Panc1 (cell line): ENCODE measurements around the gene PIAS1. TPM values are rescaled to one million over a fixed set of nuclear protein-coding genes. Genes with fewer than 3 reads are reported as not detected.
A peak's percentile ranks its signal among the peaks of the same experiment; 100 is the strongest.

ENCODE experiments used
- ATAC-seq: fragments of 200-7000 bp; cut with Tn5 transposase; 2 replicates; pipeline ENCODE4 v1.9.1; 2020; ENCODE audit warnings: mild to moderate bottlenecking, moderate library complexity
- BruUV-seq: library from RNA; stranded (reverse); fragments of 400-500 nt; replicated peaks from 2 replicates; lab custom pipeline; 2021; lab: Mats Ljungman, UMichigan
- CTCF ChIA-PET: fragments of 300-600 bp; sonication (Branson Sonifier 250); formaldehyde crosslinking; loops from one replicate; lab custom pipeline; 2022; ENCODE audit warnings: antibody characterized with exemption; lab: Charles Lee
- POLR2A ChIA-PET: fragments of 300-600 bp; sonication (Branson Sonifier 250); formaldehyde crosslinking; loops from one replicate; lab custom pipeline; 2022; ENCODE audit warnings: antibody characterized with exemption; lab: Charles Lee
- DNase-seq: peaks from one replicate; pipeline ENCODE4 v3.0.0-alpha.2; 2010; ENCODE audit warnings: low read depth, low spot score
- H3K27ac ChIP-seq: 2 replicates; pipeline ENCODE4 v1.5.1; 2011; ENCODE audit warnings: mild to moderate bottlenecking, low read length, inconsistent platforms
- H3K27me3 ChIP-seq: fragments of 200-500 bp; sonication (Bioruptor generic); 2 replicates; pipeline ENCODE4 v1.6.0; 2014; ENCODE audit warnings: low read length, inconsistent platforms; ENCODE audit not compliant: control insufficient read depth, insufficient read depth
- H3K36me3 ChIP-seq: fragments of 200-500 bp; sonication (Bioruptor generic); 2 replicates; pipeline ENCODE4 v1.5.1; 2014; ENCODE audit warnings: inconsistent platforms, mild to moderate bottlenecking, low read length, moderate library complexity; ENCODE audit not compliant: control insufficient read depth, insufficient read depth
- H3K4me1 ChIP-seq: 2 replicates; pipeline ENCODE4 v1.5.1; 2011; ENCODE audit warnings: inconsistent platforms, mild to moderate bottlenecking, low read length, moderate library complexity; ENCODE audit not compliant: control insufficient read depth, insufficient read depth
- H3K4me3 ChIP-seq, 2 experiments: 2 replicates each; pipeline ENCODE4 v1.5.1; 2011 to 2012; ENCODE audit warnings: low read depth in 2 of 2, low read length in 2 of 2, mild to moderate bottlenecking in 2 of 2, inconsistent platforms in 1 of 2, moderate library complexity in 1 of 2
- H3K9me3 ChIP-seq: fragments of 200-500 bp; sonication (Bioruptor generic); 2 replicates; pipeline ENCODE4 v1.5.1; 2014; ENCODE audit warnings: low read depth, mild to moderate bottlenecking, inconsistent platforms, low read length, moderate library complexity; ENCODE audit not compliant: control insufficient read depth, insufficient read depth
- CTCF ChIP-seq: fragments of 450-650 bp; IDR thresholded peaks from 2 replicates; pipeline ENCODE4 v1.5.1; 2017; ENCODE audit warnings: mild to moderate bottlenecking
- POLR2AphosphoS5 ChIP-seq: IDR thresholded peaks from 2 replicates; pipeline ENCODE4 v1.6.1; 2012; ENCODE audit warnings: mild to moderate bottlenecking, low read depth, low read length, moderate library complexity
- REST ChIP-seq, 2 experiments: IDR thresholded peaks; 2 replicates each; pipeline ENCODE4 v1.6.1; 2011 to 2012; ENCODE audit warnings: low read depth in 2 of 2, control low read depth in 1 of 2, low read length in 1 of 2, mild to moderate bottlenecking in 1 of 2, moderate library complexity in 1 of 2; ENCODE audit not compliant: insufficient read depth in 1 of 2
- SIN3A ChIP-seq: IDR thresholded peaks from 2 replicates; pipeline ENCODE4 v1.6.1; 2012; ENCODE audit warnings: low read depth, mild to moderate bottlenecking, low read length, moderate library complexity, borderline replicate concordance; ENCODE audit not compliant: insufficient read depth
- TCF7L2 ChIP-seq: IDR thresholded peaks from 2 replicates; pipeline ENCODE4 v1.6.1; 2011; ENCODE audit warnings: mild to moderate bottlenecking, low read depth, low read length, inconsistent platforms
- in situ Hi-C: cut with HindIII; loops from 2 replicates; pipeline ENCODE4 v1.10.0; 2016; ENCODE audit warnings: low sequenced_read_pairs, low pct_unique_long_range_greater_than_20kb
- intact Hi-C: fragments of 100-400 bp; cut with micrococcal nuclease; formaldehyde crosslinking; loops from one replicate; pipeline ENCODE4 v1.10.0; 2022; ENCODE audit not compliant: unreplicated experiment
- total RNA-seq: library from RNA; stranded (reverse); gene quantifications from one replicate; pipeline ENCODE4 v1.2.1, GENCODE V29; 2021; ENCODE audit not compliant: unreplicated experiment

Gene PIAS1
- total RNA-seq, 1 experiment from 2014 or later, result 44.5 TPM

GRCh38 chr15:68040144-68040543, 14.0 kb upstream of the PIAS1 start:
- ChIA-PET CTCF (no interaction called here), POLR2A (no interaction called here)
- DNase-seq (no peak), ATAC-seq (no peak)
- Histone ChIP-seq H3K9me3 (peaks cover 6% of the 10 kb centered on the region; the same call in 1 of the 2 replicates), H3K27ac (no peak overlapping the region), H3K36me3 (no peaks in the 10 kb centered on the region), H3K4me1 (peaks cover 22% of the 10 kb centered on the region), H3K4me3 (no peak overlapping the region), H3K27me3 (no peaks in the 10 kb centered on the region)
- intact Hi-C loops, result no loop called here
- no peak for TF ChIP-seq POLR2AphosphoS5
- TF ChIP-seq REST (IDR thresholded peaks at IDR 0.05; ENCODE audit: insufficient read depth in 1 of 2, low read depth in 2 of 2, low read length in 1 of 2), result no peak
- in situ Hi-C loops, result no loop called here
- no TSS peak for BruUV-seq

DNA sequence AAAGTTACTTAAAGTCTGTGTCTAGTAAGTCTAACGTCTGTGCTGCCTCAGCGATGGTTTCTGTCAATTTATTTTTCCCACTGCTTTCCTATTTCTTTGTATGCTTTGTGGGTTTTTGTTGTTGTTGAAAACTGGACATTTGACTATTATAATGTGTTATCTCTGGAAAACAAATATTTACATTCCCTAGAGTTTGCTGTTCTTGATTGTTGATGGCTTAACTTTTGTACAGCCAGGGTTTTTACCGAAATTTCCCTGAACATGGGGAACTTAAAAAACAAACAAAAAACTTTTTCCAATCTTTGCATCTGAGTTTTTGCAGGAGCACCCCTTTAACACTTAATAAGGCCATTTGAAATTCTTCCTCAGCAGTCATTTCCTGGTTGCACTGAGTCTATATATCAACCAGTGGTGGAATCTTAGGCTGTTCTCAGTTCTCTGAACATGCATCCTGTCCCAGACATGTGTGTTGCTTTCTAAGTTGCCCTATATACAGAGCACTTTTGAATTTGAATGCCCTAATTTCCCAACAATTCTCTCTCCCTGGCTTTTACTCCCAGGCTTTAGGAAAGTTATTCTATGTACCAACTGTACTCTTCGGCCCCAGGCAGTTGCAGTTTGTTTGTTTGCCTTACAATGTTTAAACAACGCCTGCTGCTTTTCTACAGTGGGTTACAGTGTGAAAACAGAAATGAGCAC, 11.8 kb upstream of the PIAS1 start:
- no peak for DNase-seq
- H3K9me3 ChIP-seq, result peaks cover 3% of the 10 kb centered on the region; the same call in 1 of the 2 replicates
- H3K27me3 ChIP-seq, result no peaks in the 10 kb centered on the region
- intact Hi-C loops, result no loop called here
- in situ Hi-C loops, result no loop called here
- BruUV-seq, result no TSS peak
- peak; percentile 90 for ATAC-seq
- ChIA-PET CTCF (no interaction called here), POLR2A (interaction anchor here (0.6 kb wide), 1 partner anchor 853 kb away, joined by 6 read pairs; no protein-coding TSS in a partner anchor)
- peak overlapping the region; percentile 7 to 33 for H3K4me3 ChIP-seq
- H3K4me1 ChIP-seq, result peaks cover 22% of the 10 kb centered on the region
- no peaks in the 10 kb centered on the region for H3K36me3 ChIP-seq
- TF ChIP-seq CTCF, result no peak
- TF ChIP-seq SIN3A, result no peak
- no peak; the same call in 1 of the 2 replicates for TF ChIP-seq POLR2AphosphoS5
- 0 out of 4 replicates have a peak, but pooled peaks of 1 of the 2 experiments have one; percentile 26 for TF ChIP-seq REST (IDR thresholded peaks at IDR 0.05; ENCODE audit: insufficient read depth in 1 of 2, low read depth in 2 of 2, low read length in 1 of 2)
- TF ChIP-seq TCF7L2, result peak; percentile 54; the same call in 1 of the 2 replicates
- peak overlapping the region; percentile 86 for H3K27ac ChIP-seq
